ENCODE measurements around the gene TAS2R46. TPM values are rescaled to one million over a fixed set of nuclear protein-coding genes. Genes with fewer than 3 reads are reported as not detected.
"Not testable (repeated sequence)": the region's sequence is repeated elsewhere in the genome, so short reads cannot be mapped to it uniquely, and the experiment has no call there.

TAS2R46 gene
- total RNA-seq, 1 donor from 2014 or later: 0.82 TPM

DNA sequence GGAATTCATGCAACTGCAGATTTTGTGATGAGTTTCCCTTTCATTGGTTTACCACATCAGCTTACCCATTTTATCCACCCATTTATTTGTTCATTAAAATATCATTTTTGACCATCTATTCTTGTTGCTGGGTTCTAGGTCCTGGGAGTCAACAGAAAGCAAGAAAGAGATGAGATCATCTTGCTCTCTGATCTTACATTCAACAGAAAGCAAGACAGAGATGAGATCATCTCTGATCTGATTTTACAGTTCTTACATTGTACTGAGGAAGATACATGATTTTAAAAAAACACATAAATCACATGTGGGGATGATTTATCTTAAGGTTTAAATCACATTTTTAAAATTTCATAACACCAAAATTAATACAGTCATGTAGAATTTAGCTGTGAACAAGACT, 2.3 kb downstream of the TAS2R46 start:
- H3K9me3 Mint-ChIP-seq (ENCODE audit: unreplicated experiment): no peaks in the 10 kb centered on the region
- H3K27me3 Mint-ChIP-seq (ENCODE audit: unreplicated experiment): no peaks in the 10 kb centered on the region
- H3K27ac Mint-ChIP-seq (ENCODE audit: unreplicated experiment): no peak overlapping the region
- H3K36me3 Mint-ChIP-seq (ENCODE audit: low read depth, unreplicated experiment): no peaks in the 10 kb centered on the region
- TF ChIP-seq CTCF (IDR thresholded peaks at IDR 0.05; ENCODE audit: unreplicated experiment): no peak
- no peaks in the 10 kb centered on the region for H3K4me1 Mint-ChIP-seq (ENCODE audit: unreplicated experiment)
- DNase-seq (ENCODE audit: low spot score): no peak
- H3K4me3 Mint-ChIP-seq (ENCODE audit: unreplicated experiment): no peak overlapping the region

- H3K4me1 Mint-ChIP-seq (ENCODE audit: unreplicated experiment): no peaks in the 10 kb centered on the region
- no peaks in the 10 kb centered on the region for H3K9me3 Mint-ChIP-seq (ENCODE audit: unreplicated experiment)
- no peaks in the 10 kb centered on the region for H3K27me3 Mint-ChIP-seq (ENCODE audit: unreplicated experiment)
- H3K36me3 Mint-ChIP-seq (ENCODE audit: low read depth, unreplicated experiment): no peaks in the 10 kb centered on the region
- no peak overlapping the region for H3K27ac Mint-ChIP-seq (ENCODE audit: unreplicated experiment)
- H3K4me3 Mint-ChIP-seq (ENCODE audit: unreplicated experiment): no peak overlapping the region
- no peak for DNase-seq (ENCODE audit: low spot score)
- TF ChIP-seq CTCF (IDR thresholded peaks at IDR 0.05; ENCODE audit: unreplicated experiment): no peak
These were observed 3.1 kb downstream of the TAS2R46 start for GRCh38 chr12:11059041-11059440.

DNA sequence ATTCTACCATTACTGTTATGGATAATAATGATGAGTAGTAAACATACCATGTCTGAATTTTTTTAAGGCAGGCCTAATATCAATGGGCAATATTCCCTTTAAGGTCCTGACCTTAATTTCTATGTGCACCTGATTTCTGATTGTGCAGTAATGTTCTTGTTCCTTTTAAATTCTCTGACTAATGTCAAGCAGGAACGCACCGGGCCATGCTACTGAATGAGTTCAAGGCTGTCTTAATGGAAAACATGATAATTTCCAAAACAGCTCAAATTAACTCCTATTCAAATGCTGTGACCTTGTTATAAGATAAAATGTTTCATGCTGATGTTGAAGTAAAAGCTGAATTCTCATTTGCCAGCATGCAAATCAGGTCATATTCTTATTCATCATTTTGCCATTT, 6.8 kb downstream of the TAS2R46 start:
- no peak for DNase-seq (ENCODE audit: low spot score)
- Mint-ChIP-seq H3K9me3 (ENCODE audit: unreplicated experiment) (peaks cover 4% of the 10 kb centered on the region), H3K4me1 (ENCODE audit: unreplicated experiment) (no peaks in the 10 kb centered on the region), H3K27ac (ENCODE audit: unreplicated experiment) (no peak overlapping the region), H3K4me3 (ENCODE audit: unreplicated experiment) (no peak overlapping the region), H3K36me3 (ENCODE audit: low read depth, unreplicated experiment) (peaks cover 16% of the 10 kb centered on the region), H3K27me3 (ENCODE audit: unreplicated experiment) (no peaks in the 10 kb centered on the region)
- TF ChIP-seq CTCF (IDR thresholded peaks at IDR 0.05; ENCODE audit: unreplicated experiment): no peak

DNA sequence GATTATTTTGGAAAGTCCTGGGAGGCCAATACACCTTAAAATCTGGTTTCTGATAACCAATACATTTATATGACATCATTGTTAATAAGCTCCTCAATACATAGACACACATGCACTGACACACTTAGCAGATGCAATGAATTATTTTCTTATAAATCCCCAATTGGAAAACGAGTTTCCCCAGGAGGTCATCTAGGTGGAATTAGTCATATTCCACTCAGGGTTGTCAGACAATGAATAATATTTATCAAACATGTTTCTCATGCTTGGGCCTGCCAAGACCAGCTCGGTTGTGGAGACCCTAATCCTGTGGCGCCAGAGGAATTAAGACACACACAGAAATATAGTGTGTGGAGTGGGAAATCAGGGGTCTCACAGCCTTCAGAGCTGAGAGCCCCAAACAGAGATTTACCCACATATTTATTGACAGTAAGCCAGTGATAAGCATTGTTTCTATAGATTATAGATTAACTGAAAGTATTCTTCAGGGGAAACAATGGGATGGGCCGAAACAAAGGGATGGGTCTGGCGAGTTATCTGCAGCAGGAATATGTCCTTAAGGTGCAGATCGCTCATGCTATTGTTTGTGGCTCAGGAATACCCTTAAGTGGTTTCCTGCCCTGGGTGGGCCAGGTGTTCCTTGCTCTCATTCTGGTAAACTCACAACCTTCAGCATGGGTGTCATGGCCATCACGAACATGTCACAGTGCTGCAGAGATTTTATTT, 12.1 kb downstream of the TAS2R46 start:
- not testable (repeated sequence) for H3K27me3 Mint-ChIP-seq (ENCODE audit: unreplicated experiment); H3K4me1 Mint-ChIP-seq (ENCODE audit: unreplicated experiment); DNase-seq (ENCODE audit: low spot score); H3K27ac Mint-ChIP-seq (ENCODE audit: unreplicated experiment); H3K9me3 Mint-ChIP-seq (ENCODE audit: unreplicated experiment)
- Mint-ChIP-seq H3K4me3 (ENCODE audit: unreplicated experiment) (peak overlapping the region; percentile 72), H3K36me3 (ENCODE audit: low read depth, unreplicated experiment) (peaks cover 25% of the 10 kb centered on the region)

GRCh38 chr12:11041366-11041765, 20.7 kb downstream of the TAS2R46 start:
- H3K9me3 Mint-ChIP-seq (ENCODE audit: unreplicated experiment); H3K27ac Mint-ChIP-seq (ENCODE audit: unreplicated experiment); H3K4me3 Mint-ChIP-seq (ENCODE audit: unreplicated experiment); H3K36me3 Mint-ChIP-seq (ENCODE audit: low read depth, unreplicated experiment); H3K27me3 Mint-ChIP-seq (ENCODE audit: unreplicated experiment); DNase-seq (ENCODE audit: low spot score); H3K4me1 Mint-ChIP-seq (ENCODE audit: unreplicated experiment): not testable (repeated sequence)

DNA sequence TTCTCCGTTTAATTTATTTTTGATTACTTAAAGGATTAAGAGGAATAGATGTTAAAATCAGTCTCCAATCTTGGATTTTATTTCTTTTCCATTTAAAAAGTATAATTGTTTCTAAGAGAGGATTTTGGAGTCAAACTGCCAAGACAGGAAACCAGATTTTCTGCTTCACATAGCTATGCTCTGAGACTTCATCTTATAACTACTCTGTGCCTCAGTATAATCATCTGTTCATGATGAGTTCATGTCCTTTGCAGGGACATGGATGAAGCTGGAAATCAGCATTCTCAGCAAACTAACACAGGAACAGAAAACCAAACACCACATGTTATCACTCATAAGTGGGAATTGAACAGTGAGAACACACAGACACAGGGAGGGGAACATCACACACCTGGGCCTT, 21.9 kb downstream of the TAS2R46 start:
- DNase-seq (ENCODE audit: low spot score): no peak
- Mint-ChIP-seq H3K27me3 (ENCODE audit: unreplicated experiment) (peaks cover under 1% of the 10 kb centered on the region), H3K36me3 (ENCODE audit: low read depth, unreplicated experiment) (peaks cover 8% of the 10 kb centered on the region), H3K4me3 (ENCODE audit: unreplicated experiment) (no peak overlapping the region), H3K27ac (ENCODE audit: unreplicated experiment) (no peak overlapping the region), H3K9me3 (ENCODE audit: unreplicated experiment) (no peaks in the 10 kb centered on the region), H3K4me1 (ENCODE audit: unreplicated experiment) (no peaks in the 10 kb centered on the region)
- TF ChIP-seq CTCF (IDR thresholded peaks at IDR 0.05; ENCODE audit: unreplicated experiment): no peak

All from endothelial cell (in vitro differentiated cells).